ENCODE data around the gene MYRFL.
A peak's percentile ranks its signal among the peaks of the same experiment; 100 is the strongest.
"Not testable (repeated sequence)": the region's sequence is repeated elsewhere in the genome, so short reads cannot be mapped to it uniquely, and the experiment has no call there.

MYRFL gene

GRCh38 chr12:69837657-69838415 lies 12.8 kb downstream of the MYRFL start:
- DNase-seq: no peak
- in situ Hi-C loops (cut with MboI; ENCODE audit: low pct_unique_long_range_greater_than_20kb, low sequenced_read_pairs): no loop called here

DNA sequence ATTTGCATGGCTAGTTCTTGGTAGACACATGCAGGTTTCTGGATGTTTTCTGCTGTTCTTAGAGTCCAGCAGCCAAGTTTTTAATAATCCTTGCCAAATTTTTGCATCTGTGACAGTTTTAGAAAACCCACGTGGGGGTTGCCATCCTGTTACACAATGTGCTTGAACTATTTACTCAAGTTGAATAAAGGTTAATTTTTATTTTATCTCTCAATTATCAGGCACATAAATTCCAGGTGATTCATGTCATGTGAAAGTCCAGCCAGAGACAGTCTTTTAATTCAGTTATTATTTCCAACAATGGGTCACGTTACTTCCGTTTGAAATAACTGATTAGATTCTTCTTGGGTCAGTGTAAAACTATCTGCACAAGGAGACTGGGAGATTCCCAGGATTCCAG lies 15.7 kb downstream of the MYRFL start:
- in situ Hi-C loops (cut with MboI; ENCODE audit: low pct_unique_long_range_greater_than_20kb, low sequenced_read_pairs): no loop called here
- no peak for DNase-seq

GRCh38 chr12:69843608-69844007 lies 18.6 kb downstream of the MYRFL start:
- no peak for DNase-seq
- in situ Hi-C loops (cut with MboI; ENCODE audit: low pct_unique_long_range_greater_than_20kb, low sequenced_read_pairs): no loop called here

DNA sequence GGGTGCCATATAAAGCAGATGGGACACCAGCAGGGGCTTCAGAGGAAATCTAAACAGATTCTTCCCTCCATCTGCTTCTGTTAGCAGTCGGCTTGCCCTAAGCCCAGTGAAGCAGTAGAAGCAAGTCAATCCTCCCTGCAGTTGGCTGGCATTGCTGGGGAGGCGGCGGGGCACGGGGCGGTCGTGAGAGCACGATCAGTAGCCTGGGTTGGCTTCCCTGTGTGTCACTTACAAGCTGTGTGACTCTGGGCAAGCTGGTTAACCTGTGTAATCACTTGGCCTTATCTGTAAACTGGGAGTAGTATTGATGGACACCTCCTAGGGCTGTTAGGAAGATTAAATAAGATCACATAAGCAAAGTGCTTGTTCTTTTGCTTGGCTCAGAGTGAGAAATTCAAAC lies 19.4 kb downstream of the MYRFL start:
- DNase-seq: no peak
- in situ Hi-C loops (cut with MboI; ENCODE audit: low pct_unique_long_range_greater_than_20kb, low sequenced_read_pairs): no loop called here

DNA sequence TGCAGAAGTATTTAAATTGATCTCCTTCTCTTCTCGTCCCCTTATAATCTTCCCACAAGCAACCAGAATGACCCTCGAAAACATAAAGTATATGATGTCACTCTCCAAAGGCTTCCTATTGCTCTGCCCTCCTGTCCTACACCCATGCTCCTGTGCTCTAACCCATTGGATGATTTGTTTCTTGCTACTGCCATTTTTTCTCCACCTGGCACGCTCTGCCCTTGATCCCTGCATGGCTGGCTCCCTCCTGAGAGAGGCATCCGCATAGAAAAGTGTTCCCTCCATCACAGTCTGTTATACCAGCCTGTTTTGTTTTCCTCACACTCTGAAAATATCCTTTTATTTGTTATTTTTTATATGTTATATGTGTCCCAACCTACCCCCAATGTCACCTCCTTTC lies 19.8 kb downstream of the MYRFL start:
- in situ Hi-C loops (cut with MboI; ENCODE audit: low pct_unique_long_range_greater_than_20kb, low sequenced_read_pairs): no loop called here
- no peak for DNase-seq

- no peak for DNase-seq
- in situ Hi-C loops (cut with MboI; ENCODE audit: low pct_unique_long_range_greater_than_20kb, low sequenced_read_pairs): no loop called here
Measured at GRCh38 chr12:69846976-69847375, 21.9 kb downstream of the MYRFL start.

- no peak for DNase-seq
- in situ Hi-C loops (cut with MboI; ENCODE audit: low pct_unique_long_range_greater_than_20kb, low sequenced_read_pairs): no loop called here
Measured at GRCh38 chr12:69851976-69852375, 26.9 kb downstream of the MYRFL start.

GRCh38 chr12:69853176-69853961 lies 28.3 kb downstream of the MYRFL start:
- DNase-seq; in situ Hi-C loops (cut with MboI; ENCODE audit: low pct_unique_long_range_greater_than_20kb, low sequenced_read_pairs): not testable (repeated sequence)

GRCh38 chr12:69866698-69867097 lies 41.7 kb downstream of the MYRFL start:
- no peak for DNase-seq
- in situ Hi-C loops (cut with MboI; ENCODE audit: low pct_unique_long_range_greater_than_20kb, low sequenced_read_pairs): no loop called here

DNA sequence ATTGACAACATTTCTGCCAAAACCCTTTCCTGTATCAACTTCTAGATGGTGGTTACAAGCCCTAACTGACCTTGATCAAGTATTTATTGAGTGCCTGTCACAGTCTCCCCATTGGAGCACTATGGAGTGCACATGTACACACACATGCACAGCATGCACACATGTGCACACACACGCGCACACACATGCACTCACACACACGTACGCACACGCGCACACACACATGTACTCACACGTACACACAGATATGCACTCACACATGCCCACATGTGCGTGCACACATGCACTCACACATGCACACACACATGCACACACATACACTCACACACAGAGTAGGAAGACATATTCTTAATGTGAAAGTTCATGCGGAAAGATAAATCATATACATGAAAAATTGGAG lies 43.7 kb downstream of the MYRFL start:
- DNase-seq: no peak
- in situ Hi-C loops (cut with MboI; ENCODE audit: low pct_unique_long_range_greater_than_20kb, low sequenced_read_pairs): no loop called here

DNA sequence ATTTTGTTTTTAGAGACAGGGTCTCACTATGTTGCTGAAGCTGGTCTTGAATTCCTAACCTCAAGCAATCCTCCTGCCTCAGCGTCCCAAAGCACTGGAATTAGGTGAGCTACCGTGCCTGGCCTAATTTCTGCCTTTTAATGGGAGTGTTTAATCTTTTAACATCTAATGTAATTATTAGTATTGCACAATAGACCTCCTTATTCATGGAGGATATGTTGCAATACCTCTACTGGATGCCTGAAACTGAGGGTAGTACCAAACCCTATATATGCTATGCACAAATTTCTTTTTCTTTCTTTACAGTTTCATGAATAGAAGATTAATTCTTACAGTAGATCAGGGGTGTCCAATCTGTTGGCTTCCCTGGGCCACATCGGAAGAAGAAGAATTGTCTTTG lies 47.8 kb downstream of the MYRFL start:
- in situ Hi-C loops (cut with MboI; ENCODE audit: low pct_unique_long_range_greater_than_20kb, low sequenced_read_pairs): no loop called here
- DNase-seq: no peak

- in situ Hi-C loops (cut with MboI; ENCODE audit: low pct_unique_long_range_greater_than_20kb, low sequenced_read_pairs): no loop called here
- no peak for DNase-seq
Measured at GRCh38 chr12:69873429-69873828, 48.4 kb downstream of the MYRFL start.

DNA sequence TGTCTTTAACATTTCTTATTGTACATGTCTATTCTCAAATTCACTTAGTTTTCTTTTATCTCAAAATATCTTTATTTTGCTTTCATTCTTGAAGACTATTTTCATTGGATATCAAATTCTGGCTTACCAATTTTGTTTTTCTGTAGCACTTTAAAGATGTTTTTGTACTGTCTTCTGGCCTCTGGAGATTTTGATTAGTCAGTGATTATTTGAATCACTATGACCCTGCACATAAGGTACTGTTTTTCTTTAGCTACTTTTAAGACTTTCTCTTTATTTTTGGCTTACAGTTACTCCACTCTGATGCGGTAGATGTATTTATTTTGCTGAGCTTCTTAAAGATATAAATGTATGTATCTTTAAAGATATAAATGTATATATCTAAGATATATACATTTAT lies 49.6 kb downstream of the MYRFL start:
- in situ Hi-C loops (cut with MboI; ENCODE audit: low pct_unique_long_range_greater_than_20kb, low sequenced_read_pairs): loop anchor here (25.0 kb wide), 1 partner anchor 838 kb away; no protein-coding TSS in a partner anchor
- DNase-seq: no peak

DNA sequence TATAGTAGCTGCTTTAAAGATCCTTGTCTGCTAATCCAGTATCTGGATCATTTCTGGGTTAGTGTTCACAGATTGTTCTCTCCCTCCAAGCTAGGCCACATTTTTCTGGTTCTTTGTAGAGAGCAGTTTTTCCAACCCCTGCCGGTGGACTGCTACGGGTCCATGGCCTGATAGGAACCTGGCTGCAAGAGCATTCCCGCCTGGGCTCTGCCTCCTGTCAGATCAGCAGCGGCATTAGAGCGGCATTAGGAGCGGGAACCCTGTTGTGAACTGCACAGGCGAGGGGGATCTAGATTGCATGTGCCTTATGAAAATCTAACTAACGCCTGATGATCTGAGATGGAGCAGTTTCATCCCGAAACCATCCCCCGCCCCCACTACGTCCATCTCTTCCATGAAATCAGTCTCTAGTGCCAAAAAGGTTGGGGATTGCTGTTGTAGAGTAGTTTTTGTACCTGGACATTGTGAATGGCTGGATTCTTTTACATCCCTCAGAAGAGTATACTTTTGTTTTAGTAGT lies 50.4 kb downstream of the MYRFL start:
- no peak for DNase-seq
- in situ Hi-C loops (cut with MboI; ENCODE audit: low pct_unique_long_range_greater_than_20kb, low sequenced_read_pairs): loop anchor here (25.0 kb wide), 1 partner anchor 837 kb away; no protein-coding TSS in a partner anchor

- in situ Hi-C loops (cut with MboI; ENCODE audit: low pct_unique_long_range_greater_than_20kb, low sequenced_read_pairs): loop anchor here (25.0 kb wide), 1 partner anchor 833 kb away; no protein-coding TSS in a partner anchor
- DNase-seq: peak; percentile 64
Measured at GRCh38 chr12:69879007-69879960, 54.3 kb downstream of the MYRFL start.

DNA sequence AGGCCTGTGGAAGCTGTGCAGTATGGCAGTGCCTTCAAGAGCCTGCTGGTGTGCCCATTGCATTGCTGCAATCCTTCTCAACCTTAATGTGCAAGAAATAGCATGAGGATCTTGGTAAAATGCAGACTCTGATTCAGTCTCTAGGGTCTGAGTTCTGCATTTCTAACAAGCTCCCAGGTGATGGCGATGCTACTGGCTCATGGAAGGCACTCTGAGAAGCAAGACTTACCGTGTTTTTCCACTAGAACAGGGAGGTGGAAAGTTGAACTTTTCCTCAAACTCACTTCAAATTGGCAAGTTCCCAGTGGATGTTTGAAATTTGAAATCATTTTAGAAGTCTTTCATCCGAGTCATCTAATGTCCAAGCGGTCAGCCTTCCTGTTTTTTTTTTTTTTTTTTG lies 55.5 kb downstream of the MYRFL start:
- no peak for DNase-seq
- in situ Hi-C loops (cut with MboI; ENCODE audit: low pct_unique_long_range_greater_than_20kb, low sequenced_read_pairs): loop anchor here (25.0 kb wide), 1 partner anchor 832 kb away; no protein-coding TSS in a partner anchor

DNA sequence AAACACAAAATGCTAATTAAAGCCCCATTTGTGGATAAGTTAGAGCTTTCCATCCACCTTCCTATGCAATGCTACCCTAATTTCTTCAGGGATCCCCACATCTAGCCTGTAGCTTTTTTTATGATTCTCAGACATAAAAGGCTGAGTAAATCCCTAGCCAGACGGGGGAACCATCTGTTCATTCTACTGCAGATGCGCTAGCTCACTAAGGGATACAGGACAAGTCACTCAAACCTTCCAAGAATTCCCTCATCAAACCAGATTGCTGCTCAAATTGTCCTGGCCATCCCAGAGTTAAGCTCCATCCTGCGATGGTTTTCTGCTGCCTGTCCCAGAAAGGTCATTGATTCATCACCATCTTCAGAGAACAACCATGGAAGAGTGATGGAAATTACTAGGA lies 56.7 kb downstream of the MYRFL start:
- in situ Hi-C loops (cut with MboI; ENCODE audit: low pct_unique_long_range_greater_than_20kb, low sequenced_read_pairs): loop anchor here (25.0 kb wide), 1 partner anchor 831 kb away; no protein-coding TSS in a partner anchor
- DNase-seq: no peak

DNA sequence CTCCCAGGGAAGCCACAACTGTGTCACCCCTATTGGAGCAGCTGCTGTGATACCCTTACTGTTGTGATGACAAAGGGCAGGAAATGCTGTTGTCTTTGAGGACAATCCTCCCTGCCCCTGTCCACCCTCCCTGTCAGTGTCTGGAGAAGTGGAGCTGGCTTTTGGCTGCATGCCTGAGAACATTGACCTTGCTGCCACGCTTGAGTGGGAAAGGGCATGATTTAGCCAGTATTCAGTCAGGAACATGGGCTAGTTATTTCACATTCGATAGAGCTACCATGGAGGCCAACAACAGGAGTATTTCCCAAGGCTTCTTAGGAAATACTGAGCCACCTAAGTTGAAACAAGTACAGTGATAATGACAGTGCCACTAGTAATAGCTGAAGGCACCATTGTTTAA lies 59.4 kb downstream of the MYRFL start:
- DNase-seq: no peak
- in situ Hi-C loops (cut with MboI; ENCODE audit: low pct_unique_long_range_greater_than_20kb, low sequenced_read_pairs): loop anchor here (25.0 kb wide), 1 partner anchor 828 kb away; no protein-coding TSS in a partner anchor

DNA sequence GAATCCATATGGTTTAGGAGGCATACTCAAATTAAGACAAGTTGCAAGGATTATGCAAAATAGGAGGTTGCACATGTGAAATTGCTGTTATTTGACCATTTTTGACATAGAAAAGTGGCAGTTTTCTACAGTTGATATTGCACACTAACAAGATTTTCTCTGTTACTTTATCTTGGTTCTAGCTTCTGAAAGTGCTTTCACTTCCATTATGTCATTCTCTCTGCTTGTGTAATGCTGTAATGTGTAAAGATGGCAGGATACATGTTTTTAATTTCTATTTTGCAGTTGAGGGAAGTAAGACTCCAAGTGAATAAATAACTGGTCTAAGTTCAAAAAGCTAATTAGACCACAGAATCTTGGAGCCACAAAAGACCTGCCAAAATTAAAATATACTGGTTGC lies 60.6 kb downstream of the MYRFL start:
- no peak for DNase-seq
- in situ Hi-C loops (cut with MboI; ENCODE audit: low pct_unique_long_range_greater_than_20kb, low sequenced_read_pairs): loop anchor here (25.0 kb wide), 1 partner anchor 827 kb away; no protein-coding TSS in a partner anchor
